IMR-90 (cell line): ENCODE measurements around the gene ZNF836. TPM values are rescaled to one million over a fixed set of nuclear protein-coding genes. Genes with fewer than 3 reads are reported as not detected.

Experiments
- ATAC-seq: fragments of 200-7000 bp; cut with Tn5 transposase; 2 replicates; pipeline ENCODE4 v1.9.1; 2020; ENCODE audit warnings: low read depth, mild to moderate bottlenecking, moderate library complexity
- BruUV-seq: library from RNA; stranded (reverse); fragments of 400-500 nt; replicated peaks from 2 replicates; lab custom pipeline; 2021; lab: Mats Ljungman, UMichigan
- CTCF ChIA-PET: fragments of 300-600 bp; formaldehyde crosslinking; extraction: SDS; loops from one replicate; lab custom pipeline; 2021; ENCODE audit warnings: antibody characterized with exemption; lab: Yijun Ruan, JAX
- POLR2A ChIA-PET: fragments of 300-600 bp; sonication (Branson Sonifier 250); formaldehyde crosslinking; loops from one replicate; lab custom pipeline; 2022; ENCODE audit warnings: antibody characterized with exemption; ENCODE audit not compliant: unreplicated experiment; lab: Charles Lee
- DNase-seq: peaks from one replicate; pipeline ENCODE4 v3.0.0; 2013
- H2AFZ ChIP-seq: replicated peaks from 2 replicates; pipeline ENCODE3; 2013; ENCODE audit warnings: low read length, mild to moderate bottlenecking; ENCODE audit not compliant: poor library complexity
- H2AK5ac ChIP-seq: 2 replicates; pipeline ENCODE4 v1.6.1; 2013; ENCODE audit warnings: low read depth, low read length, inconsistent platforms
- H2AK9ac ChIP-seq: replicated peaks from 2 replicates; pipeline ENCODE3; 2013; ENCODE audit warnings: mild to moderate bottlenecking, low read depth, low read length, moderate library complexity; ENCODE audit not compliant: poor library complexity
- H2BK120ac ChIP-seq: 2 replicates; pipeline ENCODE4 v1.6.1; 2013; ENCODE audit warnings: low read depth, low read length, inconsistent platforms
- H2BK15ac ChIP-seq: 3 replicates; pipeline ENCODE4 v1.6.1; 2013; ENCODE audit warnings: low read depth, low read length, inconsistent platforms
- H2BK20ac ChIP-seq: 2 replicates; pipeline ENCODE4 v1.6.1; 2013; ENCODE audit warnings: low read depth, mild to moderate bottlenecking, inconsistent platforms, low read length, moderate library complexity
- H2BK5ac ChIP-seq: 2 replicates; pipeline ENCODE4 v1.6.1; 2013; ENCODE audit warnings: mild to moderate bottlenecking, low read depth, low read length, inconsistent platforms; ENCODE audit not compliant: poor library complexity, severe bottlenecking
- H3K14ac ChIP-seq: replicated peaks from 2 replicates; pipeline ENCODE4 v1.6.1; 2013; ENCODE audit warnings: low read depth, low read length, inconsistent platforms
- H3K18ac ChIP-seq: 2 replicates; pipeline ENCODE4 v1.6.1; 2013; ENCODE audit warnings: low read depth, low read length, control low read depth
- H3K23ac ChIP-seq: 2 replicates; pipeline ENCODE4 v1.6.1; 2013; ENCODE audit warnings: low read depth, low read length, inconsistent platforms
- H3K27ac ChIP-seq: 2 replicates; pipeline ENCODE4 v1.5.1; 2013; ENCODE audit warnings: mild to moderate bottlenecking, control low read depth, low read length; ENCODE audit not compliant: insufficient read depth
- H3K27me3 ChIP-seq: 2 replicates; pipeline ENCODE4 v1.6.1; 2013; ENCODE audit warnings: low read length; ENCODE audit not compliant: control insufficient read depth, insufficient read depth
- H3K36me3 ChIP-seq: 2 replicates; pipeline ENCODE4 v1.6.1; 2013; ENCODE audit warnings: low read length, mixed read lengths; ENCODE audit not compliant: control insufficient read depth, insufficient read depth
- H3K4ac ChIP-seq: 2 replicates; pipeline ENCODE4 v1.6.1; 2013; ENCODE audit warnings: low read depth, low read length, inconsistent platforms
- H3K4me1 ChIP-seq: 2 replicates; pipeline ENCODE4 v1.6.1; 2013; ENCODE audit warnings: low read length, mixed read lengths; ENCODE audit not compliant: control insufficient read depth, insufficient read depth
- H3K4me2 ChIP-seq: 2 replicates; pipeline ENCODE4 v1.6.1; 2013; ENCODE audit warnings: low read depth, mild to moderate bottlenecking, control low read depth, low read length, moderate library complexity
- H3K4me3 ChIP-seq: 2 replicates; pipeline ENCODE4 v1.5.1; 2013; ENCODE audit warnings: low read depth, mild to moderate bottlenecking, control low read depth, low read length, moderate library complexity; ENCODE audit not compliant: insufficient read depth
- H3K56ac ChIP-seq: 2 replicates; pipeline ENCODE4 v1.6.1; 2013; ENCODE audit warnings: low read length, inconsistent platforms; ENCODE audit not compliant: insufficient read depth; ENCODE audit errors: extremely low read depth
- H3K79me1 ChIP-seq, 2 experiments: 2 replicates each; pipeline ENCODE4 v1.6.1; 2013; ENCODE audit warnings: low read length in 2 of 2, inconsistent platforms in 1 of 2, low read depth in 1 of 2
- H3K9ac ChIP-seq: 2 replicates; pipeline ENCODE4 v1.6.1; 2013; ENCODE audit warnings: low read depth, low read length, control low read depth
- H3K9me1 ChIP-seq: 2 replicates; pipeline ENCODE4 v1.6.1; 2013; ENCODE audit warnings: low read length, inconsistent platforms; ENCODE audit not compliant: insufficient read depth
- H3K9me3 ChIP-seq: 2 replicates; pipeline ENCODE4 v1.6.1; 2013; ENCODE audit warnings: low read length; ENCODE audit not compliant: control insufficient read depth, insufficient read depth
- H4K20me1 ChIP-seq: 2 replicates; pipeline ENCODE4 v1.6.1; 2013; ENCODE audit warnings: low read length, inconsistent platforms; ENCODE audit not compliant: insufficient read depth
- H4K5ac ChIP-seq: 2 replicates; pipeline ENCODE4 v1.6.1; 2013; ENCODE audit warnings: mild to moderate bottlenecking, low read depth, low read length, control low read depth
- H4K8ac ChIP-seq, 2 experiments: 2 replicates each; pipeline ENCODE4 v1.6.1; 2013; ENCODE audit warnings: low read depth in 2 of 2, low read length in 2 of 2, control low read depth in 1 of 2, inconsistent platforms in 1 of 2
- H4K91ac ChIP-seq: 2 replicates; pipeline ENCODE4 v1.6.1; 2013; ENCODE audit warnings: low read depth, low read length, inconsistent platforms; ENCODE audit not compliant: insufficient read depth
- CEBPB ChIP-seq: IDR thresholded peaks from 2 replicates; pipeline ENCODE4 v1.6.1; 2012; ENCODE audit warnings: low read depth, low read length, improper control_type of control experiment
- MXI1 ChIP-seq: IDR thresholded peaks from 2 replicates; pipeline ENCODE4 v1.6.1; 2012; ENCODE audit warnings: low read depth, mild to moderate bottlenecking, low read length, moderate library complexity, borderline replicate concordance
- POLR2A ChIP-seq: IDR thresholded peaks from 2 replicates; pipeline ENCODE4 v1.6.1; 2012; ENCODE audit warnings: mild to moderate bottlenecking, low read depth, low read length
- RCOR1 ChIP-seq: IDR thresholded peaks from 2 replicates; pipeline ENCODE4 v1.6.1; 2012; ENCODE audit warnings: mild to moderate bottlenecking, low read length, improper control_type of control experiment; ENCODE audit not compliant: insufficient replicate concordance
- WGBS, 2 experiments: methylation state at CpG; one replicate each; pipeline versions ENCODE4 v1.1.5 to v1.1.7; 2013; ENCODE audit warnings: missing lambda C conversion rate in 2 of 2; ENCODE audit not compliant: insufficient read length in 1 of 2; ENCODE audit errors: extremely low coverage in 2 of 2; 5-methylcytosine and 5-hydroxymethylcytosine counted together
- dilution Hi-C: fragments of 300-500 bp; cut with HindIII; formaldehyde crosslinking; loops from one replicate; pipeline ENCODE4 v1.14.3; 2018; ENCODE audit warnings: low sequenced_read_pairs; ENCODE audit not compliant: unreplicated experiment
- in situ Hi-C: fragments of 300-500 bp; cut with MboI; formaldehyde crosslinking; loops from 3 replicates; pipeline ENCODE4 v1.14.3; 2019; ENCODE audit warnings: low sequenced_read_pairs, inconsistent platforms, mixed read lengths
- intact Hi-C: fragments of 100-400 bp; cut with micrococcal nuclease; formaldehyde crosslinking; loops from 2 replicates; pipeline ENCODE4 v1.10.0; 2022
- polyA plus RNA-seq, 3 experiments: library from polyadenylated mRNA; depleted of rRNA; stranded (reverse); fragments of >200 nt; gene quantifications; 2 replicates each; pipeline ENCODE4 v1.2.3, GENCODE V29; 2012; ENCODE audit warnings: low replicate concordance in 1 of 3
- total RNA-seq: library from RNA; depleted of rRNA; stranded (reverse); fragments of >200 nt; gene quantifications from 2 replicates; pipeline ENCODE4 v1.2.3, GENCODE V29; 2012
- TF ChIP-seq, protein P1 (sequence below): conservative IDR thresholded peaks from 2 replicates; pipeline ENCODE4 v1.5.1; 2012; ENCODE audit warnings: mild to moderate bottlenecking, low read depth, low read length, improper control_type of control experiment

The ZNF836 gene
- total and polyA plus RNA-seq, 2 of the 4 experiments (the other 2 are of a cell fraction): 1.1 to 4.1 TPM

DNA sequence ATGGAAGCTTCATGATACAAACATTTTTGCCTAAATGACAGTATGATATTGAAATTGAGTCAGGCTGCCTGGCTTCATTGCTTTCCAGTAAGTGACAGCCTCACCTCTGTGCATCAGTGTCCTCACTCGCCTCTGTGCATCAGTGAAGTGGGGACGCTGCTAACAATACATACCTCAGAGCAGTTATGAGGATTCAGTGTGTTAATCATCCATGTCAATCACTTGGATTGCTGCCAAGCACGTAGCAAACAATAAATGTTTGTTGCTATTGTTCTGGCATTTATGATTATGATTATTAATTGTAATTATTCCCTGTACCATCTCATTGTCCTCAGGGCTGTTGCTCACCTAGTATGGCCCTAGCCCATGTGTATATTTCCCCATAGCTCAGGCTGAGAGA lies 27.3 kb upstream of the ZNF836 start:
- Histone ChIP-seq H3K4me3 (no peak overlapping the region), H2BK20ac (no peak overlapping the region), H2BK120ac (no peak overlapping the region), H3K79me1 (peaks cover 48 to 90% of the 10 kb centered on the region in 2 experiments), H3K14ac (no peak overlapping the region), H3K27me3 (no peaks in the 10 kb centered on the region), H3K4me2 (no peak overlapping the region), H2AK5ac (no peak overlapping the region), H3K36me3 (peaks cover 68% of the 10 kb centered on the region), H3K56ac (no peak overlapping the region), H3K23ac (no peak overlapping the region), H4K5ac (no peak overlapping the region), H2AFZ (no peak overlapping the region), H4K8ac (no peak overlapping the region), H3K4me1 (peaks cover 23% of the 10 kb centered on the region), H3K4ac (no peak overlapping the region), H3K9ac (no peak overlapping the region), H3K9me3 (no peaks in the 10 kb centered on the region), H4K20me1 (peaks cover 85% of the 10 kb centered on the region), H2AK9ac (no peak overlapping the region), H2BK5ac (peak overlapping the region; percentile 21), H3K27ac (no peak overlapping the region; the same call in 1 of the 2 replicates), H2BK15ac (no peak overlapping the region), H3K9me1 (peaks cover 20% of the 10 kb centered on the region), H4K91ac (no peak overlapping the region), H3K18ac (0 out of 2 replicates have a peak overlapping the region, but pooled peaks have one; percentile 35)
- ChIA-PET POLR2A (no interaction called here), CTCF (interaction anchor here (0.5 kb wide), 1 partner anchor 14 kb away, joined by 3 read pairs; no protein-coding TSS in a partner anchor)
- no peak for TF ChIP-seq POLR2A
- TF ChIP-seq RCOR1: no peak
- no peak for TF ChIP-seq MXI1
- TF ChIP-seq, protein P1, sequence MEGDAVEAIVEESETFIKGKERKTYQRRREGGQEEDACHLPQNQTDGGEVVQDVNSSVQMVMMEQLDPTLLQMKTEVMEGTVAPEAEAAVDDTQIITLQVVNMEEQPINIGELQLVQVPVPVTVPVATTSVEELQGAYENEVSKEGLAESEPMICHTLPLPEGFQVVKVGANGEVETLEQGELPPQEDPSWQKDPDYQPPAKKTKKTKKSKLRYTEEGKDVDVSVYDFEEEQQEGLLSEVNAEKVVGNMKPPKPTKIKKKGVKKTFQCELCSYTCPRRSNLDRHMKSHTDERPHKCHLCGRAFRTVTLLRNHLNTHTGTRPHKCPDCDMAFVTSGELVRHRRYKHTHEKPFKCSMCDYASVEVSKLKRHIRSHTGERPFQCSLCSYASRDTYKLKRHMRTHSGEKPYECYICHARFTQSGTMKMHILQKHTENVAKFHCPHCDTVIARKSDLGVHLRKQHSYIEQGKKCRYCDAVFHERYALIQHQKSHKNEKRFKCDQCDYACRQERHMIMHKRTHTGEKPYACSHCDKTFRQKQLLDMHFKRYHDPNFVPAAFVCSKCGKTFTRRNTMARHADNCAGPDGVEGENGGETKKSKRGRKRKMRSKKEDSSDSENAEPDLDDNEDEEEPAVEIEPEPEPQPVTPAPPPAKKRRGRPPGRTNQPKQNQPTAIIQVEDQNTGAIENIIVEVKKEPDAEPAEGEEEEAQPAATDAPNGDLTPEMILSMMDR: no peak
- no peak for TF ChIP-seq CEBPB
- BruUV-seq: no TSS peak
- DNase-seq: no peak
- WGBS, 2 experiments: no CpG with 5 or more reads among the region's 3 CpGs
- dilution Hi-C loops: no loop called here
- in situ Hi-C loops: no loop called here
- no peak for ATAC-seq
- intact Hi-C loops: no loop called here
